ENCODE results near the gene SMYD2. TPM values are rescaled to one million over a fixed set of nuclear protein-coding genes. Genes with fewer than 3 reads are reported as not detected.
A peak's percentile ranks its signal among the peaks of the same experiment; 100 is the strongest.

SMYD2 gene
- 65.6 and 82.2 TPM in 2 replicates for total RNA-seq

GRCh38 chr1:214281021-214281719, at the start of gene SMYD2:
Gene SMYD2 (plus strand): TSS chr1:214281159. CDS start chr1:214281255, 96 bp downstream.
- no peak for TF ChIP-seq CTCF (conservative IDR thresholded peaks at IDR 0.05; ENCODE audit: low read depth, low read length)

DNA sequence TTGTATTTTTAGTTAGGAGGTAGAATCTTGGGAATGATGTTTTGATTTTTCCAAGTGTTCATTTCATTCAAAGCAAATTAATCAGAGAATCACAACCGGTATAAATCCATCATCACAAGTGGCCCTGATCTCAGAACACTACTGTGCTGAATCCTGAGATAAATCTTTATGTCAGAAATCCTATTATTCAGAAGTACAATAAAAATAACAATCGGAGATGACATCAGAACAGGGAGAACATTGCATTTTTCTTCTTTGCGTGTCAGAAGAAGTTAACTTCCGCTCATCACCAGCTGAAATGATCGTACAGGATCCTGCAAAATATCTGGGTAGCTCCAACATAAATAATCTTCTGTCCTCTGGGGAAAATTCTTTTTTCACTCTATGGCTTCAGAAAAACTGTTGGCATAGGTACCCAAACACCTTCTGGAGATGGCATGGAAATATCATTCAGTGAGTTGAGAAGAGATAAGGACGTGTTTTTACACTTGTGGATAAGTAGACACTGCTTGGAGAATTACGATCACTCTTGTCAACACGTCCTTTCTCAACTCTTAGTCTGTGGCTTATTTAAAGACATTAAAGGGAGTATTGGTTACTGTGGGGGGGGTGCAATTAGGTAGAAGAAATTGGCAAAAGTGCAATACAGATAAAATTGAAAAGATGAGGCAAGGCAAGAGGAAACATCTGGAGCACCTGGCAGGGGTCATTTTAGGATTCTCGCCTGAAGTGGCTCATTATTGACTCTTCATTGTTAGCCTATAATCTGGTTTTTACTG, 46.9 kb upstream of the SMYD2 start:
- DNase-seq (ENCODE audit: low read depth), result no peak
- no peak for TF ChIP-seq CTCF (conservative IDR thresholded peaks at IDR 0.05; ENCODE audit: low read depth, low read length)
- no peak overlapping the region for H3K4me3 ChIP-seq (ENCODE audit: low read depth, low read length)

More at GRCh38 chr1:214281021-214281719, at the start of gene SMYD2:
- H3K4me3 ChIP-seq (ENCODE audit: low read depth, low read length), result peak within 1 kb of the TSS; percentile 93
- no peak for DNase-seq (ENCODE audit: low read depth)

DNA sequence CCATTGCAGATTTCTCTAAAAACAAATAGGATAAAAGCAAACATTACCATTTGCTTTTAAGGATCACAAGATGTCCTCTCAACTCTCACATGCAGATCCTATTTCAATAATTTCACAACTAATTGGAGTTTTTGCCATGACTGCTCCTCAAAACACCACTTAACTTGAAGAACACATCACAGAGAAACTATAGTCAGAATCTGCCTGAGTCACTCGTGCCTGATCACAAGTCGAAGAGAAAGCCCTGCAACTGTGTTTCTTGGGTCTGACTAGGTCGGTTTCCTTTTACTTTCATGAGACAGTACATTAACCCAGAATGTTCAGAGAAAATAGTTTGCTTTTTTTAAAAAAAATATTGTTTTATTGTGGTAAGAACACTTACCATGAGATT, 46.3 kb upstream of the SMYD2 start:
- no peak overlapping the region for H3K4me3 ChIP-seq (ENCODE audit: low read depth, low read length)
- DNase-seq (ENCODE audit: low read depth), result no peak
- TF ChIP-seq CTCF (conservative IDR thresholded peaks at IDR 0.05; ENCODE audit: low read depth, low read length), result no peak

DNA sequence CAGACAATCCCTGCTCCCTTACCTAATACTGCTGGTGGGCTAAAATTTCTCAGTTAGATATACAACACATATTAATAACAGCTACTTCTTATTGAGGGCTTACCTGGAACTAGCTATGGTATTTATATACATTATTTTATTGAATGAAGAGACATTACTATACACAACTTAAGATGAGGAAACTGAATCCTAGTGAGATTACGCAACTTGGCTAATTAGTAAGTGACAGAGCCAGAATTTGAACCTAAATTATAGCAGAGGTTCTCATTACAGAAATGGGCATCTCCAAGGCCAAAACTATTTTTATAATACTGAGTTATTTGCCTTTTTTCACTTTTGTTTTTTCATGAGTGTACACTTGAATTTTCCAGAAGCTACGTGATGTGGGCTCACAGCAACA, 44.5 kb upstream of the SMYD2 start:
- H3K4me3 ChIP-seq (ENCODE audit: low read depth, low read length), result no peak overlapping the region
- DNase-seq (ENCODE audit: low read depth), result no peak
- no peak for TF ChIP-seq CTCF (conservative IDR thresholded peaks at IDR 0.05; ENCODE audit: low read depth, low read length)

DNA sequence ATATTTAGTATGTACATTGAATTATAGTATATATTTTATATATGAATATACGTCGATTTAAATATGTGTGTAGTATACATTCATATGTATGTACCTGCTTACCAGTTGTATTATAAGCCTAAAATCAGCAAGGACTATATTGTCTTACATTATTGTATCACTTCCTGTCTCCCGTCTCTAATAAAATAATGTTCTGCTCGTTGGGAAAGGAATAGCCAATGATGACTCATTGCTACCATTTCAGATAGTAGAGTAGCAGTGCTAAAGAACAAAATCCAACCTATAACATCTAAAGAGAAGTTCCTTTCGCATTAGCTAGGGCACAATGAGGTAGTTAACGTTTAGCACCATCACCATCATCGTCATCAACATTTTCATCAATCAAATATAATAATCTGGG, 39.9 kb upstream of the SMYD2 start:
- no peak for TF ChIP-seq CTCF (conservative IDR thresholded peaks at IDR 0.05; ENCODE audit: low read depth, low read length)
- no peak for DNase-seq (ENCODE audit: low read depth)
- no peak overlapping the region for H3K4me3 ChIP-seq (ENCODE audit: low read depth, low read length)

GRCh38 chr1:214244252-214244651, 36.7 kb upstream of the SMYD2 start:
- no peak overlapping the region for H3K4me3 ChIP-seq (ENCODE audit: low read depth, low read length)
- TF ChIP-seq CTCF (conservative IDR thresholded peaks at IDR 0.05; ENCODE audit: low read depth, low read length), result no peak
- DNase-seq (ENCODE audit: low read depth), result no peak
